WERI-Rb-1 (cell line): Measurements from ENCODE around the gene ATP5IF1.
A peak's percentile ranks its signal among the peaks of the same experiment; 100 is the strongest.

ENCODE experiments used
- DNase-seq: peaks from one replicate; pipeline ENCODE4 v3.0.0-alpha.2; 2020
- H3K27ac ChIP-seq: fragments of 250-450 bp; sonication (Bioruptor Pico); 2 replicates; pipeline ENCODE4 v1.5.1; 2020; ENCODE audit warnings: mild to moderate bottlenecking, moderate library complexity
- H3K27me3 ChIP-seq: fragments of 250-450 bp; sonication (Bioruptor Pico); 2 replicates; pipeline ENCODE4 v1.5.1; 2021; ENCODE audit warnings: mild to moderate bottlenecking, low read depth, moderate library complexity; ENCODE audit not compliant: insufficient read depth, severe bottlenecking
- H3K36me3 ChIP-seq: fragments of 250-450 bp; sonication (Bioruptor Pico); 2 replicates; pipeline ENCODE4 v1.5.1; 2020; ENCODE audit warnings: mild to moderate bottlenecking, moderate library complexity
- H3K4me3 ChIP-seq: 2 replicates; pipeline ENCODE4 v1.5.1; 2011; ENCODE audit warnings: low read depth, mild to moderate bottlenecking, control low read depth, low read length
- H3K9me3 ChIP-seq: fragments of 250-450 bp; sonication (Bioruptor Pico); 2 replicates; pipeline ENCODE4 v1.5.1; 2021; ENCODE audit warnings: mild to moderate bottlenecking, moderate library complexity; ENCODE audit not compliant: severe bottlenecking
- TF ChIP-seq, protein P1 (sequence below): IDR thresholded peaks from 2 replicates; pipeline ENCODE4 v1.5.1; 2011; ENCODE audit warnings: low read depth, mild to moderate bottlenecking, control low read depth, inconsistent platforms, low read length

The ATP5IF1 gene

GRCh38 chr1:28232558-28233263 lies 3.2 kb upstream of the ATP5IF1 start, which contains the start of gene DNAJC8:
TSS of gene DNAJC8 (minus strand) at chr1:28233029. CDS start at chr1:28232998, 31 bp downstream.
- Histone ChIP-seq H3K27me3 (no peaks in the 10 kb centered on the region), H3K36me3 (peaks cover 44% of the 10 kb centered on the region), H3K4me3 (peak within 1 kb of the TSS; percentile 99), H3K27ac (peak within 1 kb of the TSS; percentile 82), H3K9me3 (no peaks in the 10 kb centered on the region)
- peak; percentile 95 for DNase-seq
- TF ChIP-seq, protein P1, sequence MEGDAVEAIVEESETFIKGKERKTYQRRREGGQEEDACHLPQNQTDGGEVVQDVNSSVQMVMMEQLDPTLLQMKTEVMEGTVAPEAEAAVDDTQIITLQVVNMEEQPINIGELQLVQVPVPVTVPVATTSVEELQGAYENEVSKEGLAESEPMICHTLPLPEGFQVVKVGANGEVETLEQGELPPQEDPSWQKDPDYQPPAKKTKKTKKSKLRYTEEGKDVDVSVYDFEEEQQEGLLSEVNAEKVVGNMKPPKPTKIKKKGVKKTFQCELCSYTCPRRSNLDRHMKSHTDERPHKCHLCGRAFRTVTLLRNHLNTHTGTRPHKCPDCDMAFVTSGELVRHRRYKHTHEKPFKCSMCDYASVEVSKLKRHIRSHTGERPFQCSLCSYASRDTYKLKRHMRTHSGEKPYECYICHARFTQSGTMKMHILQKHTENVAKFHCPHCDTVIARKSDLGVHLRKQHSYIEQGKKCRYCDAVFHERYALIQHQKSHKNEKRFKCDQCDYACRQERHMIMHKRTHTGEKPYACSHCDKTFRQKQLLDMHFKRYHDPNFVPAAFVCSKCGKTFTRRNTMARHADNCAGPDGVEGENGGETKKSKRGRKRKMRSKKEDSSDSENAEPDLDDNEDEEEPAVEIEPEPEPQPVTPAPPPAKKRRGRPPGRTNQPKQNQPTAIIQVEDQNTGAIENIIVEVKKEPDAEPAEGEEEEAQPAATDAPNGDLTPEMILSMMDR: no peak

DNA sequence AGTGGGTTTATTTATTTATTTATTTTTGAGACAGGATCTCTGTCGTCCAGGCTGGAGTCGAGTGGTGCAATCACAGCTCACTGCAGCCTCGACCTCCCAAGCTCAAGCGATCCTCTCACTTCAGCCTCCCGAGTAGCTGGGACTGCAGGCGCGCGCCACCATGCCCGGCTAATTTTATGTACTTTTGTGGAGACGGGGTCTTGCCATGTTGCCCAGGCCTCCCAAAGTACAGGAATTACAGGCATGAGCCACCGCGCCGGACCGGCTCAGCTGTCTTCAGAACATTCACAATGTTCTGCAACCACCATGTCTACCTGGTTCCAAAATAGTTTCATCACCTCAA lies 2.7 kb upstream of the ATP5IF1 start:
- peak overlapping the region; percentile 82 for H3K27ac ChIP-seq
- DNase-seq: no peak
- H3K36me3 ChIP-seq: peaks cover 44% of the 10 kb centered on the region
- H3K9me3 ChIP-seq: no peaks in the 10 kb centered on the region
- H3K4me3 ChIP-seq: peak overlapping the region; percentile 99
- TF ChIP-seq, protein P1: no peak
- no peaks in the 10 kb centered on the region for H3K27me3 ChIP-seq

DNA sequence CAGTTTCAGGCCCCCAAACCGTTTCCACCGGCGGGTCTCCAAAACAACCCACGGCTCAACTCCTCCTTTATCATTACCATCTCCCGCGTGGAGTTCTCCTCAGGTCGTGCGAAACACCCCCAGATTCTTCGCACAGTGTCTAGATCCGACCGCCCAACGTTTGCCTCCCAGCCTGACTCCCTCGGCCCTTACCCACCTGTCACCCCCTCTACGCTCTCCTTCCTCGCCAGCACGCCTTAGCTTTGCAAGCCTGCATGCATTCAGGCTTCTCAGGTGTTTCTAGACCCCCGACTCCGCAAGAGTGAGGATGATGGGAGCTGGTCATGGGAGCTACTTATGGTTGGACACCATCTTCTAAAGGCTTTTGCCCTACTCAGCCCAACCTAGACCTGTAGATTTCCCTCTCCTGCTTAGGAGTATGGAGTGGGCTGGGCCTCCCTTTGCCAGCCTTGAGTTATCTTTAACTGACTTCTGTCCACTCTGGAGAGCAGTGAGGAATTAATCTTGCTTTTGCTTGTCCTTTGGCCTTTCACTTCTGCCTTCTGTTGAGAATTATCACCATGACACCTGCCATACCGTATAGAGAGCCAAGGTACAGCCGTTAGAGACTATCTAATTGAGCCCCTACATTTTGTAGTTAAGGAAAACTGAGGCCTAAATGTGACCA lies 865 bp downstream of the ATP5IF1 start:
- H3K27me3 ChIP-seq: no peaks in the 10 kb centered on the region
- no peaks in the 10 kb centered on the region for H3K9me3 ChIP-seq
- peak overlapping the region; percentile 78 for H3K27ac ChIP-seq
- TF ChIP-seq, protein P1: no peak
- DNase-seq: no peak
- H3K36me3 ChIP-seq: peaks cover 17% of the 10 kb centered on the region
- H3K4me3 ChIP-seq: peak overlapping the region; percentile 90

- H3K27me3 ChIP-seq: no peaks in the 10 kb centered on the region
- TF ChIP-seq, protein P1: no peak
- H3K9me3 ChIP-seq: no peaks in the 10 kb centered on the region
- DNase-seq: no peak
- no peak overlapping the region for H3K27ac ChIP-seq
- peaks cover 15% of the 10 kb centered on the region for H3K36me3 ChIP-seq
- H3K4me3 ChIP-seq: no peak overlapping the region
These were observed 3.1 kb downstream of the ATP5IF1 start for GRCh38 chr1:28239004-28239403.

GRCh38 chr1:28240024-28240423 lies 4.1 kb downstream of the ATP5IF1 start:
- Histone ChIP-seq H3K27ac (no peak overlapping the region), H3K4me3 (no peak overlapping the region), H3K36me3 (peaks cover 15% of the 10 kb centered on the region), H3K9me3 (no peaks in the 10 kb centered on the region), H3K27me3 (no peaks in the 10 kb centered on the region)
- TF ChIP-seq, protein P1: no peak
- DNase-seq: no peak
